GM13977 (cell line): ENCODE data around the gene LRRC36.

Experiments
- DNase-seq: peaks from one replicate; pipeline ENCODE4 v3.0.0; 2012; ENCODE audit warnings: low spot score
- in situ Hi-C: fragments of 300-500 bp; cut with MboI; formaldehyde crosslinking; loops from one replicate; pipeline ENCODE4 v1.12.0; 2022; ENCODE audit warnings: low sequenced_read_pairs, low pct_unique_long_range_greater_than_20kb, mixed read lengths, inconsistent platforms; ENCODE audit not compliant: unreplicated experiment
- TF ChIP-seq, protein P1 (sequence below): IDR thresholded peaks from 2 replicates; pipeline ENCODE4 v1.5.1; 2012; ENCODE audit warnings: mild to moderate bottlenecking, control low read depth; ENCODE audit not compliant: insufficient read depth; ENCODE audit errors: extremely low read depth, missing control alignments

LRRC36 gene

DNA sequence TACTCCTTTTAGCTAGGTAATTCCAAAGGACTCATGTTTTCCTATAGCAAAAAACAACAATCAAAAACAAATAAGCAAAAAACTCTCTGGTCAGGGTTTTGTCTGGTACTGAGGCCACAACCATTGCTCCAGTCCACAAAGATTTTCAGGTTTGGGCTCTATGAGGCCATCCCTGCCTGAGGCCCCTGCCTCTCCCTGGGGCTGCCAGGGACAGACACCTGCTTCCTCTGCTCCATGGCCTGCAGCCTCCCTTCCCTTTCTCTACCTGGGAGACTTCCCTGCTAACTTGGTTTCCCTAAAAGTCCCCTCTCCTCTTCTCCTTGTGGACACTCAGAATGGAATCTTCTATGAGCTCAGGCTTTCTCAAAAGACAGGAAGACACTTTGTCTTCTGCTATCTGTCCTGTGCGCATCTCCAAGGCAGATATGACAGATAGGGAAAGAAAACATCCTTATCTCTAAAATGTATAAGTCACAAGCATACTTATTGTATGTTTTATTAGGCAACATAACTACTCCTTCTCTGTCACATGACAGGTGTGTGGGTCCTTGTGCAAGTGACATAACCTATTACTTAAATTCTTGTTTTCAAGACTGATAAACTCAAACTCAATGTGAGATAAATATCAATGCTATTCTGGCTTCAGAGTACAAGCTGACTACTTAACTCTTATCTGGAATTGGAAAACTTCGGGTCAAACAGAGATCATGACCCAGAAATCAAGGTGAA is 90.9 kb downstream of the LRRC36 start:
- in situ Hi-C loops, result no loop called here
- TF ChIP-seq, protein P1, sequence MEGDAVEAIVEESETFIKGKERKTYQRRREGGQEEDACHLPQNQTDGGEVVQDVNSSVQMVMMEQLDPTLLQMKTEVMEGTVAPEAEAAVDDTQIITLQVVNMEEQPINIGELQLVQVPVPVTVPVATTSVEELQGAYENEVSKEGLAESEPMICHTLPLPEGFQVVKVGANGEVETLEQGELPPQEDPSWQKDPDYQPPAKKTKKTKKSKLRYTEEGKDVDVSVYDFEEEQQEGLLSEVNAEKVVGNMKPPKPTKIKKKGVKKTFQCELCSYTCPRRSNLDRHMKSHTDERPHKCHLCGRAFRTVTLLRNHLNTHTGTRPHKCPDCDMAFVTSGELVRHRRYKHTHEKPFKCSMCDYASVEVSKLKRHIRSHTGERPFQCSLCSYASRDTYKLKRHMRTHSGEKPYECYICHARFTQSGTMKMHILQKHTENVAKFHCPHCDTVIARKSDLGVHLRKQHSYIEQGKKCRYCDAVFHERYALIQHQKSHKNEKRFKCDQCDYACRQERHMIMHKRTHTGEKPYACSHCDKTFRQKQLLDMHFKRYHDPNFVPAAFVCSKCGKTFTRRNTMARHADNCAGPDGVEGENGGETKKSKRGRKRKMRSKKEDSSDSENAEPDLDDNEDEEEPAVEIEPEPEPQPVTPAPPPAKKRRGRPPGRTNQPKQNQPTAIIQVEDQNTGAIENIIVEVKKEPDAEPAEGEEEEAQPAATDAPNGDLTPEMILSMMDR, result no peak
- no peak for DNase-seq

GRCh38 chr16:67419502-67419901 is 92.9 kb downstream of the LRRC36 start:
- in situ Hi-C loops, result no loop called here
- DNase-seq, result no peak
- TF ChIP-seq, protein P1, result no peak

DNA sequence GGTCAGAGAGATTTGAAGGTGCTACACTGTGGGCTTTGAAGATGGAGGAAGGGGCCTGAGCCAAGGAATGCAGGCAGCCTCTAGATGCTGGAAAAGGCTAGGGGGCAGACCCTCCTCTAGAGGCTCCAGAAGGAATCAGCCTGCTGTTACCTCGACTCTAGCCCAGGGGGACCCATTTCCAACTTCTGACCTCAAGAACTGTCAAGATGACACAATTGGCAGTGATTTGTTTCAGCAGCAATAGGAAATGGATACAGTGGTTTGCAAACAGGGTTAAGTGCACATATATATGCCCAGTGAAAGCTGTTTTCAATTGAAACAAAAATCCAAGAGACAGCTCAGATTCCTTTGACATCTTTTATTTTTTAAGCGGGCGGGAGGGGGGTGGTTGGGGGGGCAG is 93.3 kb downstream of the LRRC36 start:
- in situ Hi-C loops, result no loop called here
- DNase-seq, result no peak
- TF ChIP-seq, protein P1, result no peak

- no peak for DNase-seq
- in situ Hi-C loops, result no loop called here
- TF ChIP-seq, protein P1, result no peak
These were observed 94.4 kb downstream of the LRRC36 start for GRCh38 chr16:67421030-67421429.

GRCh38 chr16:67423015-67423414 is 96.4 kb downstream of the LRRC36 start:
- in situ Hi-C loops, result no loop called here
- no peak for DNase-seq
- TF ChIP-seq, protein P1, result no peak

GRCh38 chr16:67423611-67424260 is 97.1 kb downstream of the LRRC36 start:
- TF ChIP-seq, protein P1, result no peak
- in situ Hi-C loops, result no loop called here

More at GRCh38 chr16:67423611-67424260, 97.1 kb downstream of the LRRC36 start:
- no peak for DNase-seq
